Pons (tissue), 1 donor: ENCODE results near the gene CAMK2G.
"Not testable (repeated sequence)": the region's sequence is repeated elsewhere in the genome, so short reads cannot be mapped to it uniquely, and the experiment has no call there.

Experiments
- DNase-seq: peaks from one replicate; pipeline ENCODE4 v3.0.0-alpha.2; 2016; ENCODE audit warnings: low spot score

CAMK2G gene

DNA sequence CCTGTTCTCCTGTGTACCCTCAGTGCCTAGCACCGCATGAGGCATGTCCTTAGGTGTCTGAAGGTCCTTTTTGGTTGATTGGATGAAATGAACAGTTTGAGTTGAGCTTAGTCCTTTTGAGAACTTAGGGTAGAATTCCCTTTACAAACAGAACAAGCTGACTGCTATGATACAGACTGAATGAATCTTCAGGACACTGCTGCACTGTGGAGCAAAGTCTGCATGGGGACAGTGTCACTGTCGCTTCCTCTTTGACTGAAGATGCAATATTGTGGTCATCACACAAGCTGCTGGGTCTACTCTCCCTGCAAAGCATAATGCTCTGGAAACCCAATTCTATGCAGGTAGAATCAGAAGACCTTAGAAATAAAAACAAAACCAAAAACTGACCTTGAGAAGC is 28.0 kb upstream of the CAMK2G start:
- no peak for DNase-seq

DNA sequence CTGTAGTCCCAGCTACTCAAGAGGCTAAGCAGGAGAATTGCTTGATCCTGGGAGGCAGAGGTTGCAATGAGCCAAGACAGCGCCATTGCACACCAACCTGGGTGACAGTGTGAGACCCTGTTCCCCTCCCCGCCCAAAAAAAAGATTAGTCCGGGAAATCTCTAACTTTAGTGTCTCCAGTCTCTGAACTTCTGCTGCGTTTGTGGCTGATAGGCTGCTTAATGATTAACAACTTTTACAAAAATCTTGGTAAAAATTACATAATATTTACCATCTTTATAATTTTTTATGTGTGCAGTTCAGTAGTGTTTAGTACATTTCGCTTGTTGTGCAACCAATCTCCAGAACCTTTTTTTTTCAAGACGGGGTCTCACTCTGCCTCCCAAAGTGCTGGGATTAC is 26.9 kb upstream of the CAMK2G start:
- DNase-seq: no peak

DNA sequence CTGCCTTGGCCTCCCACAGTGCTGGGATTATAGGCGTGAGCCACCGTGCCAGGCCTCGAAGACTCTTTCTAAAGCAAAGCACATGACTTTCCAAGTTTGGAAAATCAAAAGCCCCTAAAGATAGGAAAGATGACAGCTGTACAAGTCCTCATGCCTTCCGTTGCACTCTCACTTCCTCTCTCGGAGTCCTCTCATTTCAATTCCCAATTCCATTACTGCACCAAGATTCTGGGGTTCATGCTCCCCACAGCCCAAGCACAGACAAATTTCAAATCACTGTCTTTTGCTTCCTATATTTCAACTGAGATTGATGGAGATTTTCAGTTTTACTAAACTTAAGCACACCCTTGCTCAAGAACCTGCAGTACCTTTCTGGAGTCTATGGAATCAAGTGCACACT is 25.7 kb upstream of the CAMK2G start:
- peak; percentile 53 for DNase-seq

GRCh38 chr10:73899423-73899822 is 25.1 kb upstream of the CAMK2G start:
- DNase-seq: no peak

DNA sequence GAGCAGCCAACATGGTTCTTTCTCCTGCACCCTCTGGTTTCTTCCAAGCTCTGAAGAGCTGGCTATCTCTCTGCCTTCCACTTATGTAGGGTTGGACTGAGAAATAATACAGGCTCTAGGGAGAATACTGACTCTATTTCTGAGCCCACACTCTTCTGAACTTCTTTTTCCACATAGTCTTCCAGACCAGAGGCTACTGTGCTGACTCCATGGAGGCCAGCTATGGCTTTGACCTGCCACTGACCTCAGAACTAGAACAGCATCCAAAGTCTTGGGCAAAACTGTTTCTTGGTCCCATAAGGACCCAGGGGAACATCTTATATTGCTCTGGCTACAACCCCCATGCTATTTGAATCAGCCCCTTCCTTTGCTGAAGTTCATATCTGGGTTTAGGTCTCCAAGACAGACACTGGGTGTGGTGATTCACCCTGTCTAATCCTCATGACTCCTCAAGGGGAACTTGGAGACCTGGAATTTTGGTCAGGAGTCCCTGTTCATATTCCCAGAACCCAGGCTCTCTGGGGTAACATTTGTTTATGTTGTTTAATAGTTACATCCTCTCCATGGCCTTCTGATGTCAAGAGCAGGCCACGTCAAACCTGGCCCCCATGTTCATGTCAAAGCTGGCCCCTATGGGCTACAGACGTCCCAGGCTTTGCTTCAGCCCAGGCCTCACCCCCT is 24.5 kb upstream of the CAMK2G start:
- no peak for DNase-seq

DNA sequence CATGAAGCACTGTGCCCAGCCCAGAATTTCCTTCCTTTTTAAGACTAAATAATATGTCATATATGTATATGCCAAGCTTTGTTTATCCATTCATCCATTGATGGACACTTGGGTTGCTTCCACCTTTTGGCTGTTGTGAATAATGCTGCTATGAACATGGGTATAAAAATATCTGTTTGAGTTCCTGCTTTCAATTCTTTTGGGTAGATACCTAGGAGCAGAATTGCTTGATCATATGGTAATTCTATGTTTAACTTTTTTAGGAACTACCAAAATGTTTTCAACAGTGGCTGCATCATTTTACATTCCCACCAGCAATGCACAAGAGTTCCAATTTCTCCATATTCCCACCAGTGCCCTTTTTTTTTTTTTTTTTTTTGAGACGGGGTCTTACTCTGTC is 23.3 kb upstream of the CAMK2G start:
- DNase-seq: no peak

DNA sequence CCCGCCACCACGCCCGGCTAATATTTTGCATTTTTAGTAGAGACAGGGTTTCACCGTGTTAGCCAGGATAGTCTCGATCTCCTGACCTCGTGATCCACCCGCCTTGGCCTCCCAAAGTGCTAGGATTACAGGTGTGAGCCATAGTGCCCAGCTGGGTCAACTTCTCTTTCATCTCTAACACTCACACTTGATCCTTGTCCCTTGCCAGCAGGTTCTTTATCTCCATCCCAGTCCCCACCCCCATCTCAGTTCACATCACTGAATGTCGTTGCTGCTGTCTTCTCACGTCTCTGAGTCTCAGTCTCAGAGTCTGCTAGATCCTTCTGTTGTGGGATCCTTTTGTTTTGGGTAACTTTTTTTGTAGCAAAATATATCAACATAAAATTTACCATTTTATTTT is 21.0 kb upstream of the CAMK2G start:
- DNase-seq: not testable (repeated sequence)

DNA sequence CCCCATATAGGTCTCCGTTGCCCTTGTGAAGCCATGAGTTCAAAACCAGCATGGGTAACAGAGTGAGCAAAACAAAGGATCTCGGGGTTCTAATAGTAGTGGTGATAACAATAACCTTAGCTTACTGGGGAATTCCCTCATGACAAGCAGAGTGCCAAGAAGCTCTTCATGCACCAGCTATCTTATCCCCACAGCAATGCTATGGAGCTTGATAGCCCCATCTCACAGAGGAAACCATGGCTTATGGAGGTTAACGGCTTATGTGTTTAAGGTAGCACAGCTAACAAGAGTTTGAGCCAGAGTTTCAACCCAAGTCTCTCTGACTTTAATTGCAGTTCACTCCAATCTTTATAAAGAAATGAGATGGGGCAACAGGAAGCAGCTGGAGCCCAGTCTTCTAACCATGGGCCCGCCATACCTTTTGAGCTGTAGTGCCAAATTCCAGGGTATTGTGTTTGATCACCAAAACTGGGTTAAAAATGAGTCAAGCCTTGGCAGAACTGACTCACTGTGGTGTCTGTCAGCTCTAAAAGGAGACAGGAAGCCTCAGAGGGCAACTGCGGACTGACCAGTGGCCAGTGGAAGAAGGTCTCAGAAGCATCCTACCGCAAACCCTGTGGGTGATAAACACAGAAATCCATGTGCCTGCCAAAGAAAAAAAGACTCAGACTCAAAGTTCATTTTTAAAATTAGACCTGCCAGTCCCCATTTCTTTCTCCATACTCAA is 20.1 kb upstream of the CAMK2G start:
- no peak for DNase-seq

DNA sequence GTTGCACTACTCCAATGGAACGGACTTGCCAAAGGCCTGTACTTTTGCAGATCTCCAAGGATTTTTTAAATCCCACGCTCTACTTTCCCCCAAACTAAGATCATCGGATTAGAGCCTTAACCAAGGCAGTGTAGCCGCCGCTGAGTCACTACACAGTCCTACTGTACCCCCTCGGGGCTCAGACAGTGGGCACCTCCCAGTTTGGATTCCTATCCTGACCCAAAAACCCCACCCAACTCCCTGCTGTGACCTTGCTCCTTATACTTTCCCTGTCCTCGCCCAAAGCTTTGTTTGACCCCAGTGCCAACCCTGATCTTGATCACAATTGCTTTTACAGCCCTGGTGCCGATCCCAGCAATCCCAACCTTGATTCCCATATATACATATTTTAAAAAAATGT is 19.1 kb upstream of the CAMK2G start:
- no peak for DNase-seq

DNA sequence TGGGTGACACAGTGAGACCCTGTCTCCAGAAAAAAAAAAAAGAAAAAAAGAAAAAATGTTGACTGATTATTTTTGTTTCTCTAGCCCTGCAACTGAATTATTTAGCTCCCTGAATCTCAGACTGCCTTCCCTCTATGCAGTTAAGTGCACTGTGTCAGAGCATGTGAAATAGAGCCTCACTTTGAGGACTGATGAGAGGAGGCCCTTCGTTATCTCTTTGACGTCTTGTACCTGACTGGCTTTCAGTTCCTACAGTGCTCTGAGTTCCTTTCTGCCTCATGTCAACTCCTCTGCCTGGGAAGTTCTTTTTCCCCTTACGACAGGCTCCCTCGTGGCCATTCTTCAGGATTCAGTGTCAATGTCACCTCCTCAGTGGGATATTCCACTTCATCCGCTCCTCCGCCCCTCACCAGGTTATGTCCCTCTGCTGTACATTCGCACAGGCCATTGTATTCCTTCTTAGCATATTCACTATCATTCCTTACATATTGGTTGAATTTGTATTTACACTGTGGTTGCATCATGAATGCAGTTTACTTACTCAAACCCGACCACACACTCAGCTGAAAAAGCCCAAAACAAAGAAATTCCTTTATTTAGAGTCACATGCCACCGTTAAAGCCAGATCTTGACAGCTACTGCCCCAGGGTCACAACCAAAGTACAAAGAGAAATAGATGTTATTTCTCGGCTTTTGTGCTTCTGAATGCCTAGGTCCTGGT is 18.1 kb upstream of the CAMK2G start:
- no peak for DNase-seq

DNA sequence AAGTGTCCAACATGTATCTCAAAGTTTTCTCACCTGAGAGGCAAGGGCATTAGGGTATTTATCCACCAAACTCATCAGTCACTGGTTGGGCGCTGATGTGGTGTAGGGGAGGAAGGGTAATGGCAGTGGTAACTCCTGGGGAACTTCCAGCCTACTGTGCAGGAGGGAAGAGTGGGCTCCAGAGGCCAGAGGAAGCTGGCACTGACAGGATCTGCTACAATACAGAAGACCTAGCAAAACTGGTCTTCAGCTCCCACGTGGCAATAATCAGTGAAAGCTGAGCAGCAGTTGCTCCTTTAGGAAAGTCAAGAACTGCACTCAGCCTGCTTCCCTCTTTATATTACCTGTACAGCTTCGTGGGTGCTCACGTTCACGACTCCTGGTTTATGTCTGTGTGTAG is 17.2 kb upstream of the CAMK2G start:
- no peak for DNase-seq

DNA sequence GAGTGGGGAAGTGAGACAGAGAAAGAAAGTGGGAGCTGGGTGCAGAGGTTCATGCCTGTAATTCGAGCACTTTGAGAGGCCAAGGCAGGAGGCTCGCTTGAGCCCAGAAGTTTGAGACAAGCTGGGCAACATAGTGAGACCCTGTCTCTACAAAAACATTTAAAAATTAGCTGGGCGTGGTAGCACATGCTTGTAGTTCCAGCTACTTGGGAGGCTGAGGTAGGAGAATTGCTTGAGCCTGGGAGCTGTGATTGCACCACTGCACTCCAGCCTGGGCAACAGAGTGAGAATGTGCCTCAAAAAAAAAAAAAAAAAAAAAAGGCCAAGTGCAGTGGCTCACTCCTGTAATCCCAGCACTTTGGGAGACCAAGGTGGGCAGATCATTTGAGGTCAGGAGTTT is 16.5 kb upstream of the CAMK2G start:
- not testable (repeated sequence) for DNase-seq

DNA sequence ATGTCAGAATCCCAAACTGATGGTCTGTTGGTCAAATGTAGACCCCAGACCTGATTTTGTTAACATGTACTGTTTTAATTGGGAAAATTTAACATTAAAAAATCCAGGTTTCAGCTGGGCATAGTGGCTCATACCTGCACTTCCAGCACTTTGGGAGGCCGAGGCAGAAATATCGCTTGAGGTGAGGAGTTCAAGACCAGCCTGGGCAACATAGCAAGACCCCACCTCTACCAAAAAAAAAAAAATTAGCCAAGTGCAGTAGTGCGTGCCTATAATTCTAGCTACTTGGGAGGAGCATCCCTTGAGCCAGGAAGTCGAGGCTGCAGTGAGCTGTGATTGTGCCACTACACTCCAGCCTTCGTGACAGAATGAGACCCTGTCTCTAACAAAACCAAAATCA is 15.9 kb upstream of the CAMK2G start:
- no peak for DNase-seq

DNA sequence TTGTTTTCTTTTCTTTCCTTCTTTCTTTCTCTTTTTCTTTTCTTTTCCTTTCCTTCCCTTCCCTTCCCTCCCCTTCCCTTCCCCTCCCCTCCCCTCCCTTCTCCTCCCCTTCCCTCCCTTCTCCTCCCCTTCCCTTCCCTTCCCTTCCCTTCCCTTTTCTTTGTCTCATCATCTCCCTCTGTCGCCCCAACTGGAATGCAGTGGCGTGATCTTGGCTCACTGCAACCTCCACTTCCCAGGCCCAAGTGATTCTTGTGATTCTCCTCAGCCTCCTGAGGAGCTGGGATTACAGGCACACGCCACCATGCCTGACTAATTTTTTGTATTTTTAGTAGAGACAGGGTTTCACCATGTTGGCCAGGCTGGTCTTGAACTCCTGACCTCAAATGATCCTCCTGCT is 15.1 kb upstream of the CAMK2G start:
- DNase-seq: not testable (repeated sequence)

DNA sequence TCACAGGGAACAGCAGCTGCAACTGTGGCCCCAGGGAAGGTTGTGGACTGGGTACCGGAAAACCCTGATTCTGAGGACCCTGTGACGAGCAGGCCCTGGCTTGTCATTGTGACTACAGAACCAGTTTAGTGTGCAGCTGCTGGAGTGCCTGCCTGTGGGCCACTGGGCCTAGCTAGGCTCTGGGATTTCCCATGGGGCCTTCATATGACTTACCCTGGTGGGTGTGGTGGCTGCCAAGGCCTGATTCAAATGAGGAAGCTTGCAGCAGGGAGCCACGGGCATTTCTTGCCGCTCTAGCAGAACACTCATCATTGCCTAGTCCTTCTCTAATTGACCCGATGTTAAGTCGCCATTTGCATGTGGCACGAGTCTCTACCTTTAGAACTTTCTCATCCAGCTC is 14.7 kb upstream of the CAMK2G start:
- DNase-seq: peak; percentile 72

- DNase-seq: no peak
These were observed 14.2 kb upstream of the CAMK2G start for GRCh38 chr10:73888514-73888913.

GRCh38 chr10:73887294-73888039 is 13.1 kb upstream of the CAMK2G start:
- peak; percentile 56 for DNase-seq

DNA sequence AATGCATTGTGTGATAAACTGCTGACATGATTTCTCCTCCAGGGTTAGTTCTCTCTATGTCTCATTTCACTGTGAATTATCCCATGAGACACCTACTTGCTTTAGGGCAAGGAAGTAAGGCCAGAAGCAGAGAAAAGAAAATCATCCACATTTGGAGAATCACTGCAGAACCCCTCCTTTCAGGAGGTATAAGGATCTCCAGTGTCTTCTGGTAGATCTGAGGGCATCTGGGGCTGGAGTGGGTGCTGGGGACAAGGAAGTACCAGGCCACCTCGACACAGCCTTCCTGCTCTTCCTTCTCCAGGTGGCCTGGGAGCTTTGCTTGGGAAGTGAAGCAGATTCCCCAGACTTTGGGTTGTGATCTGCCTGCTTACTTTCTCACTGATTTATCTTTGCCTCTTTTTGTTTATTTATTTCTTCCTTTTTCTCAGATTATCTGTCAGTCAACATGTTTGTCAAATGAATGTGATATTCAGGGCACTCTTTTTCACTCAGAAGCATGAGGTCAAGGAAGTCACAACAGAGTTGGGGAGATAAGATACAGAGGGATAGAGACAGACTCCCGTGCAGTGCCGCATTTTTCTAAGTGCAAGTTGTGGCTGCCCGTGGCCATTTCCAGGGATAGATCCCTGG is 12.4 kb upstream of the CAMK2G start:
- DNase-seq: no peak

- peak; percentile 73 for DNase-seq
These were observed 11.8 kb upstream of the CAMK2G start for GRCh38 chr10:73886085-73886529.

GRCh38 chr10:73884017-73884416 is 9.7 kb upstream of the CAMK2G start:
- no peak for DNase-seq

DNA sequence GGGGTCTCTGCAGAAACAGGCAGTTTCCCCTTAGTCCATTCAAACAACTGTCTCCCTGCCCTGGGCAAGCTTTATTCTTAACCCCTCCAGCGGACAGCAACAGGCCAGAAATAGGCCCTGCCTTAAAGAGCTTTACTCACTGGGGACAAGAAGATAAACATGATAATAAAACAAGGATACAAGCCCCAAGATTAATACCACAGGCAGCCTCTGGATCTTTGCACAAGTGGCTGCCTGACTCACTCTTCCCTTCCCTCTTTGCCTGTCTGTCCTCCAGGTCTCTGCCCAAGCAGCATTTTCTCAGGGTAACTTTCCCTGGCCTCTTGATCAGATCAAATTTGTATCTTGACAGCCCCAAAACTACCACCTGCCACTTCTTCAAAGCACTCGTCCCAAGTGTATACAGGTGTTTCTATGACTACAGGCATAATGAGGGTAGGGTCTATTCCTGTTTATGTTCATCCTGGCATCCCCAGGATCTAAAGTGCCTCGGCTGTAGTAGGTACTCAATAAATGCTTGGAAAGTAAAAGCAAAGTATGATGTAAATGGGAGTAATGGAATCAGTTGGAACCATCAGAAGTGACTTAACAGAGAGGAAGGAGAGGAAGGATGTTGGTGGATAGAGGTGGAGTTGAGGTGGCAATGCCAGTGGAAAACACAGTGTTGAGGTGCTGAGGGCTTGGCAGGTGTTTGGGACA is 7.0 kb upstream of the CAMK2G start:
- no peak for DNase-seq
